ENCODE results near the gene ZNF668. TPM values are rescaled to one million over a fixed set of nuclear protein-coding genes. Genes with fewer than 3 reads are reported as not detected.

Gene ZNF668
- total and polyA plus RNA-seq, 2 of the 13 experiments (the other 11 are each of a cell fraction or from before 2014, with no cell fraction given), result 3.8 to 9.8 TPM

- TF ChIP-seq KMT2B (CRISPR knock-in tag; IDR thresholded peaks at IDR 0.05) (no peak), PREB (CRISPR knock-in tag; IDR thresholded peaks at IDR 0.05) (no peak), ZNF607 (CRISPR knock-in tag; IDR thresholded peaks at IDR 0.05; ENCODE audit: borderline replicate concordance) (no peak), SKI (IDR thresholded peaks at IDR 0.05; ENCODE audit: partially characterized antibody) (no peak), ZUFSP (CRISPR knock-in tag; IDR thresholded peaks at IDR 0.05; ENCODE audit: borderline replicate concordance) (no peak), ZNF562 (CRISPR knock-in tag; IDR thresholded peaks at IDR 0.05; ENCODE audit: borderline replicate concordance) (no peak), ZNF362 (CRISPR knock-in tag; IDR thresholded peaks at IDR 0.05; ENCODE audit: borderline replicate concordance) (peak; percentile 50; the same call in 1 of the 2 replicates), ZNF383 (CRISPR knock-in tag; IDR thresholded peaks at IDR 0.05; ENCODE audit: borderline replicate concordance) (peak; percentile 55; the same call in 1 of the 2 replicates), KDM2A (CRISPR knock-in tag; IDR thresholded peaks at IDR 0.05; ENCODE audit: borderline replicate concordance, low read depth) (no peak; the same call in 1 of the 2 replicates)
These were observed 20.0 kb upstream of the ZNF668 start (continued) for GRCh38 chr16:31094088-31094423.

Measured in HepG2 (cell line).